Measurements from ENCODE around the gene SEC14L3. TPM values are rescaled to one million over a fixed set of nuclear protein-coding genes. Genes with fewer than 3 reads are reported as not detected.

Gene SEC14L3
- total and polyA plus RNA-seq, 10 of the 15 experiments (the other 5 are each of a cell fraction or from before 2014, with no cell fraction given) = 0.03 TPM; not detected in 9

DNA sequence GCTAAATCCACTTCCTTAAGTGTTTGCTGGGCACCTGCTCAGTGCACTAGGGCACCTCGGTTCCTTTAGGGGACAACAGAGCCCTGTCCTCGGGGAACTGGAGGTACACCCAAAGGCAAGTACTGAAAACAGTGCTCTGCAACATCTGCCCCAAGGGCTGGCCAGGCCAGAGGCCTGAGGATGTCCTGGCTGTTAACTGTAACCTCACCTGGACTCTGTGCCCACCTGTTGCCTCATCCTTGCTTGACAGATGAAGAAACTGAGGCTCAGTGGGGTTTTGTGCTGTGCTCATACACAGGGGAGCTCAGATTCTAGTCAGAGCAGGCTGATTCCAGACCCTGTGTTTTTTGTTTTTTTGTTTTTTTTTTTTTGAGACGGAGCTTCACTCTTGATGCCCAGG is 31.1 kb upstream of the SEC14L3 start:
- Histone ChIP-seq H2AFZ (ENCODE audit: control insufficient read depth, low read depth, low read length) (no peak overlapping the region), H3K4me1 (ENCODE audit: control insufficient read depth, insufficient read depth, low read length) (no peaks in the 10 kb centered on the region), H3K9me3 (replicated peaks; ENCODE audit: control insufficient read depth, insufficient read depth, low read length) (no peaks in the 10 kb centered on the region), H3K27me3 (replicated peaks in 1 of 2; ENCODE audit: control insufficient read depth in 2 of 2, insufficient read depth in 2 of 2, low read length in 1 of 2) (peaks cover 0 to 2% of the 10 kb centered on the region in 2 experiments; a peak in 1 of 4 replicates), H3K9ac (ENCODE audit: control insufficient read depth, insufficient read depth, low read length) (no peak overlapping the region), H3K4me2 (ENCODE audit: control insufficient read depth, insufficient read depth) (no peak overlapping the region), H3K27ac (ENCODE audit: control insufficient read depth, insufficient read depth) (no peak overlapping the region), H3K36me3 (ENCODE audit: control insufficient read depth in 2 of 2, insufficient read depth in 2 of 2, low read length in 1 of 2) (no peaks in the 10 kb centered on the region), H4K20me1 (ENCODE audit: control insufficient read depth, insufficient read depth) (no peaks in the 10 kb centered on the region), H3K4me3 (no peak overlapping the region), H3K79me2 (ENCODE audit: control insufficient read depth, insufficient read depth, low read length) (no peaks in the 10 kb centered on the region)
- WGBS (ENCODE audit: insufficient coverage, insufficient replicate concordance, low lambda C conversion rate, missing lambda C conversion rate) = 25% methylated on average over 3 of the region's 3 CpGs
- TF ChIP-seq RFX5 (IDR thresholded peaks at IDR 0.05; ENCODE audit: low read depth, low read length) (no peak), PML (IDR thresholded peaks at IDR 0.05; ENCODE audit: low read length) (no peak), CBFB (IDR thresholded peaks at IDR 0.05; ENCODE audit: low read depth) (no peak), LARP7 (IDR thresholded peaks at IDR 0.05) (no peak), NFYA (IDR thresholded peaks at IDR 0.05; ENCODE audit: borderline replicate concordance, low read depth, low read length) (no peak), NKRF (conservative IDR thresholded peaks at IDR 0.05) (no peak), ZNF24 (IDR thresholded peaks at IDR 0.05) (no peak), DPF2 (IDR thresholded peaks at IDR 0.05) (no peak), NFYB (IDR thresholded peaks at IDR 0.05; ENCODE audit: insufficient read depth, low read depth, low read length) (no peak), MTA2 (IDR thresholded peaks at IDR 0.05; ENCODE audit: low read depth) (no peak), RB1 (IDR thresholded peaks at IDR 0.05; ENCODE audit: borderline replicate concordance) (no peak), ZBTB40 (IDR thresholded peaks at IDR 0.05; ENCODE audit: borderline replicate concordance) (no peak), CTCF (IDR thresholded peaks at IDR 0.05 in 2 of 3, conservative IDR thresholded peaks at IDR 0.05 in 1 of 3; ENCODE audit: control insufficient read depth in 2 of 3, extremely low read depth in 1 of 3, insufficient read depth in 1 of 3, low read depth in 3 of 3, low read length in 3 of 3) (no peak), NR2C1 (IDR thresholded peaks at IDR 0.05) (no peak)
- TF ChIP-seq, protein P1, sequence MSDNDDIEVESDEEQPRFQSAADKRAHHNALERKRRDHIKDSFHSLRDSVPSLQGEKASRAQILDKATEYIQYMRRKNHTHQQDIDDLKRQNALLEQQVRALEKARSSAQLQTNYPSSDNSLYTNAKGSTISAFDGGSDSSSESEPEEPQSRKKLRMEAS (IDR thresholded peaks at IDR 0.05; ENCODE audit: low read depth, low read length) = no peak
- ChIA-PET RAD21 (ENCODE audit: unreplicated experiment) (no interaction called here), SMC1A (ENCODE audit: uncharacterized antibody, unreplicated experiment) (interaction anchor here (0.6 kb wide), 1 partner anchor 13 kb away, joined by 3 read pairs; no protein-coding TSS in a partner anchor), POLR2A (no interaction called here), CTCF (no interaction called here)
- DNase-seq (ENCODE audit: low read depth, low spot score) = no peak
- in situ Hi-C loops (cut with MboI) (no loop called here), intact Hi-C loops (cut with micrococcal nuclease; ENCODE audit: unreplicated experiment) (no loop called here)
- no peak for FAIRE-seq
- BruUV-seq (replicated peaks) = no TSS peak
- ATAC-seq = no peak

Measured in GM12878 (cell line).